HG03066 (cell line): ENCODE results near the gene CNTRL.

Source experiments
- ATAC-seq: cut with Tn5 transposase; IDR thresholded peaks from one replicate; pipeline ENCODE4 v1.9.1; 2021; ENCODE audit warnings: low read depth; ENCODE audit not compliant: unreplicated experiment

CNTRL gene

DNA sequence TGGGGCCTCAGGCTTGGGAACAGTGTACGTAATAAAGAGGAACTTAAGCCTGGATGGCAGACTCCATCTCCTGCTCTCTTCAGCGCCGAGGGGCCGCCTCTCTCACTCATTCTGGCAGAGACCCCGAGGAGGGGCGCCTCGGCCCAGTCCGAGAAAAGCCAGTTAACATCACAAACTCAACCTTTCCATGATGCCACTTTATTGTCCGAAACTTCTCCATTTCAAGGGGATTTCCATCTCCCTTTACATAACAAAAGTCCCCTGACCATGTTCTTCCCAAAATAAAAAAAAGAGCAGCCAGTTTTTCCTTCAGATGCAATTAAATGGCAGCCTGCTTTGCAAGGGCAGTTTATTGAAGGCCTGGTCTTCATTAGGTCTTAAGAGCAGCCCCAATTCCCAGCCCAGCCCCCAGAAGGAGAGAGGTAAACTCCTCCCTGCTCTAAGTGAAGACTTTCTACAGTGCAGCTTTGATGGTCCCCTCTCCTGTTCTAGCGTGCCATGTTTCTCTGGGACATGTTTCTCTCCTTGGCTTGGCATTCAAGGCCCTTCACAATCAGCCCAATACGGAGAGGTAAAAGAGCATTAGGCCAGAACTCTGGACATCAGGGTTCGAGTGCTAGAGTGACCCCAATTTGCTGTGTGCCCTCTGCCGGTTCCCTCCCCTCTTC is 146.4 kb downstream of the CNTRL start:
- no peak for ATAC-seq

DNA sequence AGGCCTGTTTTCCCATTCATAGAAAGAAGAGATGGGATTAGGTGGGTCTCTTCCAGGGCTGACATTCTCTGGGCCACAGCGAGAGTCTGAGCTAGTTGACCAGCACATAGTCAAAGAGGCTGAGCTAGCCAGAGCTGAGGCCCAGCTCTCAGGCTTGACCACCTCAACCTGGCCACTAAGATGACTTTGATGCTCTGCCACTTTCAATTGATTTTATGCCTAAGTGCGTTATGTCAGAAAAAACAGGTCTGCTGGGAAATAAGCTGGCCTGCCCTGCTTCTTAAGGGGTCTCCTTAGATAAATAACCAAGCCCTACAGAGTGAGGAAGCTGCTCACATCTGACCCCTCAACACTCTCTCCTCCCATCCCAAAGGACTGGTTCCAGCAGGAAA is 146.9 kb downstream of the CNTRL start:
- ATAC-seq = no peak

DNA sequence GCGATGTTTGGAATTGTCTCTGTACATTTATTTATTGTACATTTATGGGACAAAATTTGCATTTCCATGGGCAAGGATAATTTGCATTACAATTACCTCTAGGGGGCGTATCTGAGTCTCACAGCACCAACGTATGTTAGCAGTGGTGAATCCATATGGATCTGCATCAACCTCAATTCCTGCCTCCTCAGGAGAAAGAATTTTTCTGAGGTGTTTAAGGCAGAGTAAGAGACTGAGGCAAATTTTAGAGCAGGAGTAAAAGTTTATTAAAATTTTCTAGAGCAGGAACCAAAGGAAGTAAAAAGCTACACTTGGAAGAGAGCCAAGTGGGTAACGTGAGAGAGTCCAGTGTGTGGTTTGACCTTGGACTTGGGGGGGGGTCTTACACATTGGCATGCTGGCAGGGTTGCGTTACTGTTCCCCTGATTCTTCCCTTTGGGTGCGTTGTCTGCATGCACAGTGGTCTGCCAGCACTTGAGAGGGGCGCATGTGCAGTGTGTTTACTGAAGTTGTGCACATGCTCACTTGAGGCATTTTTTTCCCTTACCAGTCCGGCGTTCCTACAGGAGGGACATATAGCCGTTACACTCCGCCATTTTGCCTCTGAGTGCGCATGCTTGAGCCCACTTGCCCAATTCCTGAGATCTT is 147.9 kb downstream of the CNTRL start:
- no peak for ATAC-seq

DNA sequence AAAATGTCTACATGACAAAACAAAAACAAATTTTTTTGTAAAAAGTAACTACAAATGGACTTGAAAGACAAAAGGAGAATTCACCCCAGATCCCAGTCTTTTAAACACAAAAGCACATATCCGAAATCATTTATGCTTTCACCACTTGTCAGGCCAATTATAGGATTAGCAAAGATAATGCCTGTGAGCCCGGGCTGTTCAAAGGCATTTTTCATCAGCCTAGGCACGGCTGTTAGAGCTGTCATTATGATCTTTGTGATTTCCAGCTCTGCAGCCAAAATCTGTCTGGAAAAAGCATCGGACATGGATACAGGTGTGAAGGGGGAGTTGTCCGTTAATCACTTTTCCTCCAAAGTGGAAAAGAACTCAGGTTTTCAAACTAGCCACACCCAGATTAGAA is 150.5 kb downstream of the CNTRL start:
- no peak for ATAC-seq

DNA sequence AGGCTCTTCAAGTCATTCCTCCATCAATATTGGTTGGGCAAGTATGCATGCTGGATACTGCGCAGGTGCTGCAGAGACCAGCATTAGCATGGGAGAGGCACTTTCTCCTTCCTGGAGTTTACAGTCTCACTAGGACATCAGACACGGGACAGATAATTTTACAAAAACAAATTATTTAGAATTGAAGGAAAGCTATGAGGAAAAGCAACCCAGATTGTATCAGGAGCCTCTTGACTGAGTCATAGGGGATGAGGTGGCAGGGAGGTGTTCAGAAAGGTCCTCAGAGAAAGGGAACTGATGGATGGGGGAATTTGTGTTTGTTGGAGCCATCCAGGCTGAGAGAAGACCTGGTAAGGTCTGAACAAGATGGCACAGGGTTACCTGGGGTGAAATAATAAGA is 151.4 kb downstream of the CNTRL start:
- ATAC-seq = no peak
